ENCODE results near the gene ACTG1. TPM values are rescaled to one million over a fixed set of nuclear protein-coding genes. Genes with fewer than 3 reads are reported as not detected.

Gene ACTG1
- total RNA-seq, result 7,251 and 10,875 TPM in 2 replicates

DNA sequence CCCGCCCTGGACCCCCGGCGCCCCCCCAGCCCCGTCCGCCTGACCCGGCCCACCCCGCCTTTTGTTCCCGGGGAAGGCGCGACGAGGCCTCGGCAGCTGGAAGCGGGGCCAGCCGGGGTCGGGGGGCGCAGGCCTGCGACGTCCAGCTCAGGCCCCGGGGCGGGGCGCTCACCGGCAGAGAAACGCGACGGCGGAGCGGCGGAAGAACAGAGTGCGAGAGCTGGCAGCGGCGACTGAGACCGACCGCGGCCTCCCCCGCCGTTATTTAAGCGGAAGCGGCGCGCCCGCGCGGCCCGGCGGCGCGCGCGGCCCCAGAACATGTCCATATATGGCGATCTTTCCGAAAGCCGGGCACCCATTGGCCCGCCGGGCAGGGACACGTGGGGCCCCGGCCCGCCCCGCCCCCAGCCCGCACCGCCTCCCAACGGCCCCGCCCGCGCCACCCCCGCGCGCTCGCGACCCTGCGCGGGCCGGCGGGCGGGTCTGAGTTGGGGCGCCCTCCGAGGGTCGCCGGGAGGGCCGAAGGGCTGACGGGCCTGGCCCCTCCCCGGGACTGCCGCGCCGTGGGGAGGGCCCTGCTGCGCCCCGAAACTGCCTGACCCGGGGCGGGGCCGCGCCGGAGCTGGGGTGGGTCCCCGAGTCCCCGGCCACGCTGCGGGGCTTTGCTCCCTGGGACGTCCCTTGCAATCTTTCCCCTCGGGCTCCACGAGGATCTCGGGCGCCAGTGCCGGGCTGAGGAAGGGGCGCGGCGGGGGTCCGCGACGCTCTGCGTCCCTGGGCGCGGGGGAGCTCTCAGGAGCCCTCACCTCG, at the start of gene ACTG1:
Gene ACTG1, minus strand, starts transcription at position 238 of the 810 bp plus-strand sequence. CDS start 445 bp downstream, outside the sequence.

DNA sequence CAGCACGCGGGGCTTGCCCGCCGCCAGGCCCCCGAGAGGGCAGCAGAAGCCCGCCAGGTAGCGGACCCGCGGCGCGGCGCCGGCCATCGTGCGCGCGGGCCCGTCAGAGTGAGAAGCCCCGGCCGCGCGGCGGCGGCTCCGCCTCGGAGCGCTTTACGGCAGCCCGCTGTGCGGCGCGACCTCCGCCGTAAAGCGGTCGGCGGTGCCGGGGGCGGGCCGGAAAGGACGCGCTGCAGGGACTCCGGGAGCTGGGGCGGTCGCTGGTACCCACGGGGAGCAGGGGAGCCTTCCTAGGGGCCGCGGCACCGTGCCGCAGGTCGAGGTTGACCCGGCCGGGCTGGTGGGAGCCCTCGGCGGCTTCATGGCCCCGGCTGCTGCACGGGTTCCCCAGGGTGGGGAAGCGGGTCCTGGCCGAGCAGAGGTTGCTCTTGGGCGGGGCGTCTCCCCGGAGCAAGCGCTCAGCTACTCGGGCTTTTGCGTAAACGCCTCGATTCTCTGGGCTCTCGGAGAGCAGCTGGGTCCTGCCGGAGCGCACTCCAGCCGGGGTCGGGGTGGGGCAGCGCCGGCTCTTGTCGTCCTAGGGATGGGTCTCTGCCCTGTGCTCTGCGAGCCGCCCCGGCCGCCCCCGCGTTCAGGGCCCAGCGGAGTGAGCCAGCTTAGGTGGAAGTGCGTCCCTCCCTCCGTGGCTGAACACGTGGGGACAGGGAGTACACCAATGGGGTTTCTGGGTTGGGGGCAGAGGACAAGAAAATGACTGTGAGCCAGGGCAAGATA, 39.8 kb upstream of the ACTG1 start, which contains the start of gene FAAP100:
Gene FAAP100, minus strand, starts transcription at position 110 of the 774 bp plus-strand sequence. Its CDS starts 23 bp downstream, at position 87.

DNA sequence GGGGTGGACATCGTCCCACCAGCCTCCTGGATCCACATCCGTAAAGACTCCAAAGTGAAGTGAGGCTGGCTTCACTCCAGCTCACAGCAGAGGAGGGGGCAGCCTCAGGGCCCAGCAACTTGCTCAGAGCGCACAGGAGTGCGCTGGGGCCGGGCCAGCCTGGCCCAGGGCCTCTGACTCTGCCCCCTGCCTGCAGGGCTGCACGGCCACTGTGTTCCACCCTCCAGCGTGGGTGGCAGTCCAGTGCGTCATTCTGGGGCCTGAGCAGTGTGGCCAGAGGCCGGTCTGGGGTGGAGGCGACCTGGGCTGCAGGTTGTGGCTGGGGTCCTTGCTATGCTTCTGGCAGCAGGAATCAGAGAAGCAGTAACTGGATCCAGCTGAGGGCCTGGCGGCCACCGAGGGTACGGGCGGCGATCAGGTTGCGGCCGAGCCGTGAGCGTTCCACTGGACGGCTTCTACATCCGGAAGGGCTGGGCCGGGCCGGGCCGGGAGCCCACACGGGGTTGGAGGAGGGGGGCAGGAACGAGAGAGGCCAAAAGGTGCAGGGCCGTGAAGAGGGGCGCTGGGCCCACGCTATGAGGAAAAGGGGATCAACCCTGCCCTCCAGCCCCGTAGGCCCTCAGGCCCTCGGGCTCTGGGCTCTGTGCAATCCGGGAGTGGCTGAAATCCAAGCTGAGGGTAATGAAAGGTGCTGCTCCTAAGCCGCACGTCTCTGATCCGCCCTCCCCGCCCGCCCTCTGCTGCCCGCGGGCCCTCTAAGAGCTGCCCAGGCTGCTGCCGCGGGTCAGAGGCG, 15.2 kb upstream of the ACTG1 start, which contains the start of gene FSCN2:
Gene FSCN2, plus strand, starts transcription at position 787 of the 793 bp plus-strand sequence. CDS start 155 bp downstream, outside the sequence.

Other genes starting within 250 kb of the ACTG1 start
- gene SLC38A10, start 217.5 kb downstream of the ACTG1 start, total RNA-seq, result 85.2 and 102 TPM in 2 replicates
- gene BAHCC1, start 117.3 kb downstream of the ACTG1 start, total RNA-seq, result 12.5 and 30.8 TPM in 2 replicates
- 1.6 TPM in 1 of 2 replicates, not detected in the other for gene FSCN2, start 15.6 kb upstream of the ACTG1 start, total RNA-seq
- 25.3 and 34.7 TPM in 2 replicates for gene FAAP100, start 39.6 kb upstream of the ACTG1 start, total RNA-seq
- gene NPLOC4, start 124.3 kb upstream of the ACTG1 start, total RNA-seq, result 47.5 and 50.4 TPM in 2 replicates
- gene TSPAN10, start 124.4 kb upstream of the ACTG1 start, total RNA-seq, result 0.49 and 0.72 TPM in 2 replicates
- not detected in 2 replicates for gene PDE6G, start 143.7 kb upstream of the ACTG1 start, total RNA-seq
- 52.0 and 55.6 TPM in 2 replicates for gene OXLD1, start 153.8 kb upstream of the ACTG1 start, total RNA-seq
- gene CCDC137, start 153.9 kb upstream of the ACTG1 start, total RNA-seq, result 10.9 and 30.5 TPM in 2 replicates
- gene ARL16, start 171.0 kb upstream of the ACTG1 start, total RNA-seq, result 41.5 and 45.0 TPM in 2 replicates
- 74.9 and 84.9 TPM in 2 replicates for gene HGS, start 171.2 kb upstream of the ACTG1 start, total RNA-seq
- gene MRPL12, start 190.6 kb upstream of the ACTG1 start, total RNA-seq, result 45.7 and 65.5 TPM in 2 replicates
- 11.8 and 12.3 TPM in 2 replicates for gene SLC25A10, start 199.5 kb upstream of the ACTG1 start, total RNA-seq